Right atrium auricular region (tissue), 2 donors: Measurements from ENCODE around the gene DUSP1. TPM values are rescaled to one million over a fixed set of nuclear protein-coding genes. Genes with fewer than 3 reads are reported as not detected.
"Not testable (repeated sequence)": the region's sequence is repeated elsewhere in the genome, so short reads cannot be mapped to it uniquely, and the experiment has no call there.

Experiments used
- DNase-seq: peaks from one replicate; pipeline ENCODE4 v3.0.0-alpha.2; 2019; ENCODE audit warnings: low spot score
- H3K27ac ChIP-seq, 2 donors: fragments of 200-600 bp; sonication (generic); 1 replicate in 1 of 2; 2 replicates in 1 of 2; pipeline ENCODE4 v1.5.1; 2016 to 2019
- H3K27me3 ChIP-seq, 2 donors: fragments of 200-600 bp; sonication (generic); one replicate each; pipeline versions ENCODE4 v1.5.1 to v1.6.0; 2017 to 2019
- H3K36me3 ChIP-seq: fragments of 200-600 bp; sonication (generic); one replicate; pipeline ENCODE4 v1.5.1; 2016
- H3K4me1 ChIP-seq, 2 donors: fragments of 200-600 bp; sonication (generic); one replicate each; pipeline versions ENCODE4 v1.5.1 to v1.6.0; 2017 to 2019
- H3K4me3 ChIP-seq, 2 donors: fragments of 200-600 bp; sonication (generic); 1 replicate in 1 of 2; 2 replicates in 1 of 2; pipeline ENCODE4 v1.5.1; 2017 to 2019; ENCODE audit warnings: mild to moderate bottlenecking in 1 of 2, moderate library complexity in 1 of 2
- H3K9me3 ChIP-seq, 2 donors: fragments of 200-600 bp; sonication (generic); one replicate each; pipeline ENCODE4 v1.5.1; 2019
- CTCF ChIP-seq, 2 donors: fragments of 200-600 bp; sonication (generic); IDR thresholded peaks; one replicate each; pipeline ENCODE4 v1.5.1; 2019; ENCODE audit warnings: antibody characterized with exemption in 2 of 2
- total RNA-seq, 2 donors: library from RNA; depleted of rRNA; stranded (reverse); fragments of >200 nt; gene quantifications; one replicate each; pipeline ENCODE4 v1.1.0, GENCODE V29; 2016

Gene DUSP1
- total RNA-seq, 2 donors from 2014 or later = 804 to 819 TPM

- no peak for TF ChIP-seq CTCF (IDR thresholded peaks at IDR 0.05)
- Histone ChIP-seq H3K4me3 (no peak overlapping the region), H3K4me1 (peaks cover 0 to 28% of the 10 kb centered on the region in 2 donors), H3K9me3 (no peaks in the 10 kb centered on the region), H3K36me3 (no peaks in the 10 kb centered on the region), H3K27me3 (no peaks in the 10 kb centered on the region), H3K27ac (no peak overlapping the region)
- DNase-seq = no peak
These were observed 14.6 kb upstream of the DUSP1 start for GRCh38 chr5:172785429-172786088.

GRCh38 chr5:172784162-172784561 lies 13.2 kb upstream of the DUSP1 start:
- H3K36me3 ChIP-seq, H3K4me3 ChIP-seq, DNase-seq, H3K9me3 ChIP-seq, H3K27me3 ChIP-seq, H3K27ac ChIP-seq: not testable (repeated sequence)
- H3K4me1 ChIP-seq = peaks cover 0 to 14% of the 10 kb centered on the region in 2 donors

GRCh38 chr5:172783319-172783718 lies 12.3 kb upstream of the DUSP1 start:
- DNase-seq, H3K9me3 ChIP-seq, H3K4me3 ChIP-seq, H3K4me1 ChIP-seq, H3K27me3 ChIP-seq, H3K27ac ChIP-seq, H3K36me3 ChIP-seq: not testable (repeated sequence)

GRCh38 chr5:172782169-172783039 lies 11.4 kb upstream of the DUSP1 start:
- Histone ChIP-seq H3K9me3 (no peaks in the 10 kb centered on the region), H3K4me3 (no peak overlapping the region), H3K27me3 (no peaks in the 10 kb centered on the region), H3K4me1 (peaks cover 0 to 13% of the 10 kb centered on the region in 2 donors), H3K36me3 (no peaks in the 10 kb centered on the region), H3K27ac (no peak overlapping the region)
- TF ChIP-seq CTCF (IDR thresholded peaks at IDR 0.05) = no peak
- no peak for DNase-seq

GRCh38 chr5:172779691-172780341 lies 8.8 kb upstream of the DUSP1 start:
- no peak overlapping the region for H3K27ac ChIP-seq
- no peak for DNase-seq
- no peaks in the 10 kb centered on the region for H3K36me3 ChIP-seq
- H3K4me3 ChIP-seq = no peak overlapping the region
- no peak for TF ChIP-seq CTCF (IDR thresholded peaks at IDR 0.05)
- H3K9me3 ChIP-seq = no peaks in the 10 kb centered on the region
- peaks cover 0 to 34% of the 10 kb centered on the region in 2 donors for H3K4me1 ChIP-seq
- H3K27me3 ChIP-seq = no peaks in the 10 kb centered on the region

- Histone ChIP-seq H3K27ac (peak overlapping the region; percentile 71 to 77), H3K9me3 (no peaks in the 10 kb centered on the region), H3K4me3 (no peak overlapping the region), H3K27me3 (no peaks in the 10 kb centered on the region), H3K36me3 (no peaks in the 10 kb centered on the region), H3K4me1 (peaks cover 0 to 51% of the 10 kb centered on the region in 2 donors)
- no peak for TF ChIP-seq CTCF (IDR thresholded peaks at IDR 0.05)
- no peak for DNase-seq
These were observed 7.2 kb upstream of the DUSP1 start for GRCh38 chr5:172777881-172778814.
